HepG2 (cell line): ENCODE measurements around the gene SLC39A2. TPM values are rescaled to one million over a fixed set of nuclear protein-coding genes. Genes with fewer than 3 reads are reported as not detected.

Experiments
- CENPX ChIP-seq: sonication (generic); formaldehyde crosslinking; IDR thresholded peaks from 2 replicates; pipeline ENCODE4 v1.9.0; 2021; ENCODE audit warnings: mild to moderate bottlenecking, missing genetic modification reagents, moderate library complexity
- EEA1 ChIP-seq: sonication (generic); formaldehyde crosslinking; IDR thresholded peaks from 2 replicates; pipeline ENCODE4 v1.5.1; 2020; ENCODE audit warnings: mild to moderate bottlenecking, missing genetic modification reagents, borderline replicate concordance
- ELF3 ChIP-seq: IDR thresholded peaks from 2 replicates; pipeline ENCODE4 v1.6.1; 2016; ENCODE audit warnings: missing genetic modification reagents, missing compliant biosample characterization
- KAT2B ChIP-seq: fragments of 150-350 bp; IDR thresholded peaks from 2 replicates; pipeline ENCODE4 v1.6.1; 2014; ENCODE audit warnings: low read depth, low read length, borderline replicate concordance
- MED13 ChIP-seq: sonication (generic); formaldehyde crosslinking; IDR thresholded peaks from 2 replicates; pipeline ENCODE4 v1.5.0; 2020; ENCODE audit warnings: missing genetic modification reagents
- MEIS2 ChIP-seq: sonication (generic); formaldehyde crosslinking; IDR thresholded peaks from 2 replicates; pipeline ENCODE4 v1.9.0; 2021; ENCODE audit warnings: mild to moderate bottlenecking, missing genetic modification reagents
- NCOA1 ChIP-seq: sonication (generic); formaldehyde crosslinking; IDR thresholded peaks from 2 replicates; pipeline ENCODE4 v1.9.0; 2021; ENCODE audit warnings: missing genetic modification reagents
- NFIC ChIP-seq: IDR thresholded peaks from 2 replicates; pipeline ENCODE4 v1.6.1; 2012; ENCODE audit warnings: mild to moderate bottlenecking, low read length, inconsistent platforms
- SMYD3 ChIP-seq: sonication (generic); formaldehyde crosslinking; IDR thresholded peaks from 2 replicates; pipeline ENCODE4 v1.8.1; 2023; ENCODE audit warnings: mild to moderate bottlenecking, missing genetic modification reagents
- TBP ChIP-seq: sonication (generic); formaldehyde crosslinking; IDR thresholded peaks from 2 replicates; pipeline ENCODE4 v1.5.0; 2020; ENCODE audit warnings: missing genetic modification reagents
- WIZ ChIP-seq: sonication (generic); formaldehyde crosslinking; IDR thresholded peaks from 2 replicates; pipeline ENCODE4 v1.5.1; 2020; ENCODE audit warnings: mild to moderate bottlenecking, missing genetic modification reagents
- ZNF24 ChIP-seq: fragments of 450-650 bp; IDR thresholded peaks from 2 replicates; pipeline ENCODE4 v1.6.1; 2017; ENCODE audit warnings: antibody characterized with exemption, mild to moderate bottlenecking
- ZNF331 ChIP-seq: sonication (generic); formaldehyde crosslinking; IDR thresholded peaks from 2 replicates; pipeline ENCODE4 v1.4.0; 2020; ENCODE audit warnings: missing genetic modification reagents
- ZNF850 ChIP-seq: sonication (generic); formaldehyde crosslinking; conservative IDR thresholded peaks from 2 replicates; pipeline ENCODE4 v1.9.0; 2021; ENCODE audit warnings: mild to moderate bottlenecking, missing genetic modification reagents
- polyA plus RNA-seq, 8 experiments: library from polyadenylated mRNA; depleted of rRNA in 3 of 8; stranded (reverse) in 7 of 8; unstranded in 1 of 8; fragments of >200 nt; fragmentation: Illumina TruSeq in 4 of 8; extraction: Trizol in 4 of 8; gene quantifications; 2 replicates each; pipeline versions ENCODE4 v1.2.1 to v1.2.3, GENCODE V29; 2011 to 2016; ENCODE audit warnings: low read depth in 4 of 8, missing spikeins in 1 of 8, mixed read lengths in 1 of 8; ENCODE audit not compliant: insufficient read depth in 1 of 8
- total RNA-seq, 5 experiments: library from RNA; depleted of rRNA; stranded (reverse); fragments of >200 nt; fragmentation: Illumina TruSeq; extraction: Trizol; gene quantifications; 2 replicates each; pipeline ENCODE4 v1.2.3, GENCODE V29; 2016; ENCODE audit warnings: low read depth in 1 of 5
- TF ChIP-seq, protein P1 (sequence below): sonication (generic); formaldehyde crosslinking; IDR thresholded peaks from 2 replicates; pipeline ENCODE4 v1.8.1; 2023; ENCODE audit warnings: mild to moderate bottlenecking, missing genetic modification reagents
- TF ChIP-seq, protein P2 (sequence below): sonication (generic); formaldehyde crosslinking; IDR thresholded peaks from 2 replicates; pipeline ENCODE4 v1.8.0; 2022; ENCODE audit warnings: missing genetic modification reagents, mild to moderate bottlenecking, inconsistent platforms, borderline replicate concordance
- TF ChIP-seq, protein P3 (sequence below): sonication (generic); formaldehyde crosslinking; IDR thresholded peaks from 2 replicates; pipeline ENCODE4 v1.4.0; 2020; ENCODE audit warnings: missing genetic modification reagents
- TF ChIP-seq, protein P4 (sequence below): sonication (generic); formaldehyde crosslinking; IDR thresholded peaks from 2 replicates; pipeline ENCODE4 v1.5.1; 2020; ENCODE audit warnings: mild to moderate bottlenecking, missing genetic modification reagents, borderline replicate concordance
- TF ChIP-seq, protein P5 (sequence below): sonication (generic); formaldehyde crosslinking; IDR thresholded peaks from 2 replicates; pipeline ENCODE4 v1.9.0; 2021; ENCODE audit warnings: missing genetic modification reagents, mild to moderate bottlenecking, borderline replicate concordance
- TF ChIP-seq, protein P6 (sequence below): sonication (generic); formaldehyde crosslinking; IDR thresholded peaks from 2 replicates; pipeline ENCODE4 v1.8.1; 2023; ENCODE audit warnings: mild to moderate bottlenecking, moderate library complexity, missing genetic modification reagents

SLC39A2 gene
- total and polyA plus RNA-seq, 2 of the 13 experiments (the other 11 are each of a cell fraction or from before 2014, with no cell fraction given), result 0.08 to 0.11 TPM

DNA sequence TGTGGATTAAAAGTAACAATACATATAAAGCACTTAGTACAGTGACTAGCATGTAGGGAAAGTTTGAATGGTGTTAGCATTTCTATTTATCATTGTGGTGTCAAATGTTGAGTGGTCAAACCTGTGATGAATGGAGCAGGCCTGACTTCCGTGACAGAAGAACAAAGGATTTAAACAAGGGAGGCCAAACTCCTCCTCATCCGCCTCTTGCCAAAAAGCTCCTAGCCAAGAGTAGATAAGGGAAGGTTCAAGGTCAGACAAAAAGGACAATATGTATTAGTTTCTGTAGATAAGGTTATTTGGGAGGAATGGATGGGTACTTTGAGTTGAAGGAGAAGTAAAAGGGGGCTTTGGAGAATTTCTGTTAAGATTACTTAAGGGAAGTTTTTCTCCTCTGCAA, 49.5 kb downstream of the SLC39A2 start (continued):
- TF ChIP-seq, protein P1, sequence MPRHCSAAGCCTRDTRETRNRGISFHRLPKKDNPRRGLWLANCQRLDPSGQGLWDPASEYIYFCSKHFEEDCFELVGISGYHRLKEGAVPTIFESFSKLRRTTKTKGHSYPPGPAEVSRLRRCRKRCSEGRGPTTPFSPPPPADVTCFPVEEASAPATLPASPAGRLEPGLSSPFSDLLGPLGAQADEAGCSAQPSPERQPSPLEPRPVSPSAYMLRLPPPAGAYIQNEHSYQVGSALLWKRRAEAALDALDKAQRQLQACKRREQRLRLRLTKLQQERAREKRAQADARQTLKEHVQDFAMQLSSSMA, result no peak
- TF ChIP-seq, protein P2, sequence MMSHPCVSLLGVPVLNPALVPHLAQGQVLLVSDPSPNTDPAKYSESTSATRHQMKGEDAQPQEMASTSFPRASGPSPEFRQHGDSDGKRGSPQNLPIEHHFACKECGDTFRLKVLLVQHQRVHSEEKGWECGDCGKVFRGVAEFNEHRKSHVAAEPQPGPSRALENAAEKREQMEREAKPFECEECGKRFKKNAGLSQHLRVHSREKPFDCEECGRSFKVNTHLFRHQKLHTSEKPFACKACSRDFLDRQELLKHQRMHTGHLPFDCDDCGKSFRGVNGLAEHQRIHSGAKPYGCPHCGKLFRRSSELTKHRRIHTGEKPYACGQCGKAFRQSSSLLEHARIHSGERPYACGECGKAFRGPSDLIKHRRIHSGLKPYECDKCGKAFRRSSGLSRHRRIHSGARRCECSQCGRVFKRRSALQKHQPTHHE (CRISPR knock-in tag), result no peak
- TF ChIP-seq CENPX (CRISPR knock-in tag) (no peak), EEA1 (CRISPR knock-in tag) (no peak), SMYD3 (CRISPR knock-in tag) (no peak), MEIS2 (no peak), NFIC (peak; percentile 63; the same call in 1 of the 2 replicates), KAT2B (no peak), ZNF24 (no peak), MED13 (no peak), ZNF850 (CRISPR knock-in tag) (no peak), ZNF331 (CRISPR knock-in tag) (0 out of 2 replicates have a peak, but pooled peaks have one; percentile 15), TBP (no peak), ELF3 (peak; percentile 77; the same call in 1 of the 2 replicates), NCOA1 (CRISPR knock-in tag) (no peak), WIZ (CRISPR knock-in tag) (no peak)
- TF ChIP-seq, protein P3, sequence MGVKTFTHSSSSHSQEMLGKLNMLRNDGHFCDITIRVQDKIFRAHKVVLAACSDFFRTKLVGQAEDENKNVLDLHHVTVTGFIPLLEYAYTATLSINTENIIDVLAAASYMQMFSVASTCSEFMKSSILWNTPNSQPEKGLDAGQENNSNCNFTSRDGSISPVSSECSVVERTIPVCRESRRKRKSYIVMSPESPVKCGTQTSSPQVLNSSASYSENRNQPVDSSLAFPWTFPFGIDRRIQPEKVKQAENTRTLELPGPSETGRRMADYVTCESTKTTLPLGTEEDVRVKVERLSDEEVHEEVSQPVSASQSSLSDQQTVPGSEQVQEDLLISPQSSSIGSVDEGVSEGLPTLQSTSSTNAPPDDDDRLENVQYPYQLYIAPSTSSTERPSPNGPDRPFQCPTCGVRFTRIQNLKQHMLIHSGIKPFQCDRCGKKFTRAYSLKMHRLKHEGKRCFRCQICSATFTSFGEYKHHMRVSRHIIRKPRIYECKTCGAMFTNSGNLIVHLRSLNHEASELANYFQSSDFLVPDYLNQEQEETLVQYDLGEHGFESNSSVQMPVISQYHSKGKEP (CRISPR knock-in tag), result no peak
- TF ChIP-seq, protein P4, sequence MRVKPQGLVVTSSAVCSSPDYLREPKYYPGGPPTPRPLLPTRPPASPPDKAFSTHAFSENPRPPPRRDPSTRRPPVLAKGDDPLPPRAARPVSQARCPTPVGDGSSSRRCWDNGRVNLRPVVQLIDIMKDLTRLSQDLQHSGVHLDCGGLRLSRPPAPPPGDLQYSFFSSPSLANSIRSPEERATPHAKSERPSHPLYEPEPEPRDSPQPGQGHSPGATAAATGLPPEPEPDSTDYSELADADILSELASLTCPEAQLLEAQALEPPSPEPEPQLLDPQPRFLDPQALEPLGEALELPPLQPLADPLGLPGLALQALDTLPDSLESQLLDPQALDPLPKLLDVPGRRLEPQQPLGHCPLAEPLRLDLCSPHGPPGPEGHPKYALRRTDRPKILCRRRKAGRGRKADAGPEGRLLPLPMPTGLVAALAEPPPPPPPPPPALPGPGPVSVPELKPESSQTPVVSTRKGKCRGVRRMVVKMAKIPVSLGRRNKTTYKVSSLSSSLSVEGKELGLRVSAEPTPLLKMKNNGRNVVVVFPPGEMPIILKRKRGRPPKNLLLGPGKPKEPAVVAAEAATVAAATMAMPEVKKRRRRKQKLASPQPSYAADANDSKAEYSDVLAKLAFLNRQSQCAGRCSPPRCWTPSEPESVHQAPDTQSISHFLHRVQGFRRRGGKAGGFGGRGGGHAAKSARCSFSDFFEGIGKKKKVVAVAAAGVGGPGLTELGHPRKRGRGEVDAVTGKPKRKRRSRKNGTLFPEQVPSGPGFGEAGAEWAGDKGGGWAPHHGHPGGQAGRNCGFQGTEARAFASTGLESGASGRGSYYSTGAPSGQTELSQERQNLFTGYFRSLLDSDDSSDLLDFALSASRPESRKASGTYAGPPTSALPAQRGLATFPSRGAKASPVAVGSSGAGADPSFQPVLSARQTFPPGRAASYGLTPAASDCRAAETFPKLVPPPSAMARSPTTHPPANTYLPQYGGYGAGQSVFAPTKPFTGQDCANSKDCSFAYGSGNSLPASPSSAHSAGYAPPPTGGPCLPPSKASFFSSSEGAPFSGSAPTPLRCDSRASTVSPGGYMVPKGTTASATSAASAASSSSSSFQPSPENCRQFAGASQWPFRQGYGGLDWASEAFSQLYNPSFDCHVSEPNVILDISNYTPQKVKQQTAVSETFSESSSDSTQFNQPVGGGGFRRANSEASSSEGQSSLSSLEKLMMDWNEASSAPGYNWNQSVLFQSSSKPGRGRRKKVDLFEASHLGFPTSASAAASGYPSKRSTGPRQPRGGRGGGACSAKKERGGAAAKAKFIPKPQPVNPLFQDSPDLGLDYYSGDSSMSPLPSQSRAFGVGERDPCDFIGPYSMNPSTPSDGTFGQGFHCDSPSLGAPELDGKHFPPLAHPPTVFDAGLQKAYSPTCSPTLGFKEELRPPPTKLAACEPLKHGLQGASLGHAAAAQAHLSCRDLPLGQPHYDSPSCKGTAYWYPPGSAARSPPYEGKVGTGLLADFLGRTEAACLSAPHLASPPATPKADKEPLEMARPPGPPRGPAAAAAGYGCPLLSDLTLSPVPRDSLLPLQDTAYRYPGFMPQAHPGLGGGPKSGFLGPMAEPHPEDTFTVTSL (CRISPR knock-in tag), result peak; percentile 49; the same call in 1 of the 2 replicates
- TF ChIP-seq, protein P5, sequence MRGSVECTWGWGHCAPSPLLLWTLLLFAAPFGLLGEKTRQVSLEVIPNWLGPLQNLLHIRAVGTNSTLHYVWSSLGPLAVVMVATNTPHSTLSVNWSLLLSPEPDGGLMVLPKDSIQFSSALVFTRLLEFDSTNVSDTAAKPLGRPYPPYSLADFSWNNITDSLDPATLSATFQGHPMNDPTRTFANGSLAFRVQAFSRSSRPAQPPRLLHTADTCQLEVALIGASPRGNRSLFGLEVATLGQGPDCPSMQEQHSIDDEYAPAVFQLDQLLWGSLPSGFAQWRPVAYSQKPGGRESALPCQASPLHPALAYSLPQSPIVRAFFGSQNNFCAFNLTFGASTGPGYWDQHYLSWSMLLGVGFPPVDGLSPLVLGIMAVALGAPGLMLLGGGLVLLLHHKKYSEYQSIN (CRISPR knock-in tag), result no peak
- TF ChIP-seq, protein P6, sequence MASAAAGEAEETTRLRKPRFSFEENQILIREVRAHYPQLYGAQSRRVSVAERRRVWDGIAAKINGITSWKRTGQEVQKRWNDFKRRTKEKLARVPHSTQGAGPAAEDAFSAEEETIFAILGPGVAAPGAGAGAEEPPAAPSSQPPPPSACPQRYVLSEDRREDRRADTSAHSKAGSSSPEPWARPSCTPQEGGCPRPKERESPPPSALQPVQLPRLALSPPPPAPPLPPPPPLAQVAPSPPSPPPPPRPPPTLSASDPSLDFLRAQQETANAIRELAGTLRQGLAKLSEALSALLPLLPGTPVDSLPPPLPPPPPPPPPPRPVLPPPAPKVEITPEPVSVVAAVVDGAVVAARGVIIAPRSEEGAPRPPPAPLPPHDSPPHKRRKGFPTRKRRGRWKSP, result no peak
